ENCODE results near the gene AGPS. TPM values are rescaled to one million over a fixed set of nuclear protein-coding genes. Genes with fewer than 3 reads are reported as not detected.

The AGPS gene
- total and polyA plus RNA-seq, 2 of the 13 experiments (the other 11 are each of a cell fraction or from before 2014, with no cell fraction given): 39.4 to 99.0 TPM

- peak; percentile 87 to 95; a peak in 3 of 4 replicates for TF ChIP-seq HMGXB4 (CRISPR knock-in tag; IDR thresholded peaks at IDR 0.05; ENCODE audit: borderline replicate concordance in 1 of 2, low read depth in 1 of 2)
- TF ChIP-seq NAIF1 (CRISPR knock-in tag; IDR thresholded peaks at IDR 0.05; ENCODE audit: borderline replicate concordance): peak; percentile 44; the same call in 1 of the 2 replicates
- TF ChIP-seq, protein P1, sequence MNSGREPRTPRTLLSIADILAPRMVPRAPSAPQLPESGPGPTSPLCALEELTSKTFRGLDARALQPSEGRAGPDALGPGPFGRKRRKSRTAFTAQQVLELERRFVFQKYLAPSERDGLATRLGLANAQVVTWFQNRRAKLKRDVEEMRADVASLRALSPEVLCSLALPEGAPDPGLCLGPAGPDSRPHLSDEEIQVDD (CRISPR knock-in tag; IDR thresholded peaks at IDR 0.05; ENCODE audit: borderline replicate concordance): peak; percentile 97
- TF ChIP-seq ZNF770 (CRISPR knock-in tag; IDR thresholded peaks at IDR 0.05): peak; percentile 90
- no peak for TF ChIP-seq RAD51 (IDR thresholded peaks at IDR 0.05; ENCODE audit: borderline replicate concordance)
- peak; percentile 97 for TF ChIP-seq ARNT2 (CRISPR knock-in tag; IDR thresholded peaks at IDR 0.05; ENCODE audit: low read depth)
- TF ChIP-seq SNAPC2 (CRISPR knock-in tag; IDR thresholded peaks at IDR 0.05): peak; percentile 54; the same call in 1 of the 2 replicates
- TF ChIP-seq TMF1 (CRISPR knock-in tag; IDR thresholded peaks at IDR 0.05; ENCODE audit: low read depth): peak; percentile 89
- TF ChIP-seq ZNF143 (CRISPR knock-in tag; IDR thresholded peaks at IDR 0.05): peak; percentile 96
- TF ChIP-seq SRSF1 (optimal IDR thresholded peaks at IDR 0.05; ENCODE audit: low read depth, low read length): peak; percentile 97
- TF ChIP-seq, protein P2, sequence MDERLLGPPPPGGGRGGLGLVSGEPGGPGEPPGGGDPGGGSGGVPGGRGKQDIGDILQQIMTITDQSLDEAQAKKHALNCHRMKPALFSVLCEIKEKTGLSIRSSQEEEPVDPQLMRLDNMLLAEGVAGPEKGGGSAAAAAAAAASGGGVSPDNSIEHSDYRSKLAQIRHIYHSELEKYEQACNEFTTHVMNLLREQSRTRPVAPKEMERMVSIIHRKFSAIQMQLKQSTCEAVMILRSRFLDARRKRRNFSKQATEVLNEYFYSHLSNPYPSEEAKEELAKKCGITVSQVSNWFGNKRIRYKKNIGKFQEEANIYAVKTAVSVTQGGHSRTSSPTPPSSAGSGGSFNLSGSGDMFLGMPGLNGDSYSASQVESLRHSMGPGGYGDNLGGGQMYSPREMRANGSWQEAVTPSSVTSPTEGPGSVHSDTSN (CRISPR knock-in tag; IDR thresholded peaks at IDR 0.05): no peak
- no peak for TF ChIP-seq ZNF597 (CRISPR knock-in tag; IDR thresholded peaks at IDR 0.05)
- TF ChIP-seq ZBTB49 (CRISPR knock-in tag; IDR thresholded peaks at IDR 0.05; ENCODE audit: borderline replicate concordance): 0 out of 2 replicates have a peak, but pooled peaks have one; percentile 46
- TF ChIP-seq ZFP36 (IDR thresholded peaks at IDR 0.05; ENCODE audit: borderline replicate concordance, low read depth, low read length, partially characterized antibody): no peak
- no peak for TF ChIP-seq NFIC (IDR thresholded peaks at IDR 0.05; ENCODE audit: low read length)
- no peak for TF ChIP-seq SMC3 (IDR thresholded peaks at IDR 0.05; ENCODE audit: low read length)
- peak; percentile 99 for TF ChIP-seq ZNF776 (CRISPR knock-in tag; IDR thresholded peaks at IDR 0.05)
- peak; percentile 75; the same call in 1 of the 2 replicates for TF ChIP-seq PAX8 (CRISPR knock-in tag; IDR thresholded peaks at IDR 0.05; ENCODE audit: borderline replicate concordance)
Measured at GRCh38 chr2:177392373-177393202, at the start of gene AGPS (continued).
